ENCODE results near the gene CCDC3. TPM values are rescaled to one million over a fixed set of nuclear protein-coding genes. Genes with fewer than 3 reads are reported as not detected.

CCDC3 gene
- total RNA-seq, 3 donors from 2014 or later (not counting 1 experiment from before 2014, with no cell fraction given) = 0.21 to 0.23 (median 0.23) TPM

GRCh38 chr10:12949248-12949647 lies 52.3 kb downstream of the CCDC3 start:
- no peaks in the 10 kb centered on the region for H3K4me1 ChIP-seq (ENCODE audit: control insufficient read depth, insufficient read depth, low read length)
- H3K4me3 ChIP-seq (ENCODE audit: low read length) = no peak overlapping the region
- ATAC-seq (no peak), DNase-seq (no peak)
- no peak overlapping the region for H3K27ac Mint-ChIP-seq
- no peaks in the 10 kb centered on the region for H3K27me3 ChIP-seq (ENCODE audit: control insufficient read depth, insufficient read depth, low read length)
- H3K27ac ChIP-seq (ENCODE audit: low read length) = no peak overlapping the region
- no peaks in the 10 kb centered on the region for H3K4me1 Mint-ChIP-seq
- TF ChIP-seq, protein P1, sequence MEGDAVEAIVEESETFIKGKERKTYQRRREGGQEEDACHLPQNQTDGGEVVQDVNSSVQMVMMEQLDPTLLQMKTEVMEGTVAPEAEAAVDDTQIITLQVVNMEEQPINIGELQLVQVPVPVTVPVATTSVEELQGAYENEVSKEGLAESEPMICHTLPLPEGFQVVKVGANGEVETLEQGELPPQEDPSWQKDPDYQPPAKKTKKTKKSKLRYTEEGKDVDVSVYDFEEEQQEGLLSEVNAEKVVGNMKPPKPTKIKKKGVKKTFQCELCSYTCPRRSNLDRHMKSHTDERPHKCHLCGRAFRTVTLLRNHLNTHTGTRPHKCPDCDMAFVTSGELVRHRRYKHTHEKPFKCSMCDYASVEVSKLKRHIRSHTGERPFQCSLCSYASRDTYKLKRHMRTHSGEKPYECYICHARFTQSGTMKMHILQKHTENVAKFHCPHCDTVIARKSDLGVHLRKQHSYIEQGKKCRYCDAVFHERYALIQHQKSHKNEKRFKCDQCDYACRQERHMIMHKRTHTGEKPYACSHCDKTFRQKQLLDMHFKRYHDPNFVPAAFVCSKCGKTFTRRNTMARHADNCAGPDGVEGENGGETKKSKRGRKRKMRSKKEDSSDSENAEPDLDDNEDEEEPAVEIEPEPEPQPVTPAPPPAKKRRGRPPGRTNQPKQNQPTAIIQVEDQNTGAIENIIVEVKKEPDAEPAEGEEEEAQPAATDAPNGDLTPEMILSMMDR (IDR thresholded peaks at IDR 0.05) = no peak
- no peaks in the 10 kb centered on the region for H3K9me3 Mint-ChIP-seq
- H3K4me3 Mint-ChIP-seq = no peak overlapping the region
- no peaks in the 10 kb centered on the region for H3K9me3 ChIP-seq (ENCODE audit: control insufficient read depth, insufficient read depth, low read length)
- peaks cover 0 to 12% of the 10 kb centered on the region in 2 donors for H3K27me3 Mint-ChIP-seq (ENCODE audit: low read depth in 2 of 2)
- H3K36me3 ChIP-seq (ENCODE audit: control insufficient read depth, insufficient read depth, low read length) = no peaks in the 10 kb centered on the region
- no peaks in the 10 kb centered on the region for H3K36me3 Mint-ChIP-seq
- intact Hi-C loops (cut with micrococcal nuclease) = no loop called here
- WGBS (ENCODE audit: insufficient coverage) = 86% methylated on average over 4 of the region's 4 CpGs

DNA sequence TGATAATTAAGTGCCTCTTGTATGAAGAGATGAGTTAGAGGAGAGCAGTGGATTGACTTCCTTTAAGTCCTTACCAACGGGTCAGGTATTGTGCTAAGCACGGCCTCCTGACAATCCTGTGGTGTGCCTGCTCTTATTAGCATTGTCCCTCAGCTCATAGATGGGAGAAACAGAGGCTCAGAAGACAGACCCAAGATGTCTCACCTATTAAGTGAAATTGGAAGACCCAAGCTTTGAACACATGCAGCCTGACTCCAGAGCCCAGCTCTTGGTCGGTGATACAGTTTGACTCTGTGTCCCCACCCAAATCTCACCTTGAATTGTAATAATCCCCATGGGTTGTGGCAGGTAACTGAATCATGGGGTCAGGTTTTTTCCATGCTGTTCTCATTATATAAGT lies 53.8 kb downstream of the CCDC3 start:
- TF ChIP-seq, protein P1 (IDR thresholded peaks at IDR 0.05) = no peak
- WGBS (ENCODE audit: insufficient coverage) = 88% methylated on average over 3 of the region's 3 CpGs
- Mint-ChIP-seq H3K9me3 (no peaks in the 10 kb centered on the region), H3K27me3 (ENCODE audit: low read depth in 2 of 2) (peaks cover 0 to 6% of the 10 kb centered on the region in 2 donors), H3K27ac (no peak overlapping the region), H3K36me3 (no peaks in the 10 kb centered on the region), H3K4me1 (no peaks in the 10 kb centered on the region), H3K4me3 (no peak overlapping the region)
- intact Hi-C loops (cut with micrococcal nuclease) = no loop called here
- no peaks in the 10 kb centered on the region for H3K27me3 ChIP-seq (ENCODE audit: control insufficient read depth, insufficient read depth, low read length)
- no peak overlapping the region for H3K27ac ChIP-seq (ENCODE audit: low read length)
- H3K36me3 ChIP-seq (ENCODE audit: control insufficient read depth, insufficient read depth, low read length) = no peaks in the 10 kb centered on the region
- DNase-seq (no peak), ATAC-seq (no peak)
- no peak overlapping the region for H3K4me3 ChIP-seq (ENCODE audit: low read length)
- H3K4me1 ChIP-seq (ENCODE audit: control insufficient read depth, insufficient read depth, low read length) = no peaks in the 10 kb centered on the region
- H3K9me3 ChIP-seq (ENCODE audit: control insufficient read depth, insufficient read depth, low read length) = no peaks in the 10 kb centered on the region

GRCh38 chr10:12946372-12946771 lies 55.1 kb downstream of the CCDC3 start:
- TF ChIP-seq, protein P1 (IDR thresholded peaks at IDR 0.05) = no peak
- DNase-seq = no peak
- peaks cover 0 to 6% of the 10 kb centered on the region in 2 donors for H3K27me3 Mint-ChIP-seq (ENCODE audit: low read depth in 2 of 2)
- Histone ChIP-seq H3K36me3 (ENCODE audit: control insufficient read depth, insufficient read depth, low read length) (no peaks in the 10 kb centered on the region), H3K4me3 (ENCODE audit: low read length) (no peak overlapping the region), H3K4me1 (ENCODE audit: control insufficient read depth, insufficient read depth, low read length) (no peaks in the 10 kb centered on the region), H3K27me3 (ENCODE audit: control insufficient read depth, insufficient read depth, low read length) (no peaks in the 10 kb centered on the region), H3K9me3 (ENCODE audit: control insufficient read depth, insufficient read depth, low read length) (no peaks in the 10 kb centered on the region), H3K27ac (ENCODE audit: low read length) (no peak overlapping the region)
- no peaks in the 10 kb centered on the region for H3K36me3 Mint-ChIP-seq
- 82% methylated on average over 3 of the region's 3 CpGs for WGBS (ENCODE audit: insufficient coverage)
- no peak for ATAC-seq
- no peak overlapping the region for H3K27ac Mint-ChIP-seq
- intact Hi-C loops (cut with micrococcal nuclease) = no loop called here
- H3K4me1 Mint-ChIP-seq = no peaks in the 10 kb centered on the region
- H3K4me3 Mint-ChIP-seq = no peak overlapping the region
- H3K9me3 Mint-ChIP-seq = no peaks in the 10 kb centered on the region

GRCh38 chr10:12945690-12946359 lies 55.7 kb downstream of the CCDC3 start:
- H3K4me1 Mint-ChIP-seq = no peaks in the 10 kb centered on the region
- 65% methylated on average over 4 of the region's 5 CpGs for WGBS (ENCODE audit: insufficient coverage)
- intact Hi-C loops (cut with micrococcal nuclease) = no loop called here
- Histone ChIP-seq H3K27ac (ENCODE audit: low read length) (no peak overlapping the region), H3K4me1 (ENCODE audit: control insufficient read depth, insufficient read depth, low read length) (no peaks in the 10 kb centered on the region), H3K9me3 (ENCODE audit: control insufficient read depth, insufficient read depth, low read length) (no peaks in the 10 kb centered on the region), H3K4me3 (ENCODE audit: low read length) (no peak overlapping the region), H3K36me3 (ENCODE audit: control insufficient read depth, insufficient read depth, low read length) (no peaks in the 10 kb centered on the region), H3K27me3 (ENCODE audit: control insufficient read depth, insufficient read depth, low read length) (no peaks in the 10 kb centered on the region)
- H3K9me3 Mint-ChIP-seq = no peaks in the 10 kb centered on the region
- H3K27ac Mint-ChIP-seq = no peak overlapping the region
- no peaks in the 10 kb centered on the region for H3K36me3 Mint-ChIP-seq
- DNase-seq (no peak), ATAC-seq (no peak)
- no peak overlapping the region for H3K4me3 Mint-ChIP-seq
- TF ChIP-seq, protein P1 (IDR thresholded peaks at IDR 0.05) = no peak
- H3K27me3 Mint-ChIP-seq (ENCODE audit: low read depth in 2 of 2) = peaks cover 0 to 6% of the 10 kb centered on the region in 2 donors
